ENCODE data around the gene TMTC2.

The TMTC2 gene

GRCh38 chr12:83102499-83102898 lies 415.8 kb downstream of the TMTC2 start:
- no peak for TF ChIP-seq CTCF (IDR thresholded peaks at IDR 0.05; ENCODE audit: insufficient read depth, low read length, poor library complexity, severe bottlenecking)
- no peak for TF ChIP-seq EZH2phosphoT487 (conservative IDR thresholded peaks at IDR 0.05; ENCODE audit: low read length)
- no peaks in the 10 kb centered on the region for H3K9me2 ChIP-seq (replicated peaks; ENCODE audit: insufficient read depth, low read length)
- H2AFZ ChIP-seq (ENCODE audit: low read depth, low read length, severe bottlenecking): no peak overlapping the region
- H3K9ac ChIP-seq (ENCODE audit: low read length): no peak overlapping the region
- H4K20me1 ChIP-seq (ENCODE audit: low read depth, low read length): no peaks in the 10 kb centered on the region
- H3K27me3 ChIP-seq (ENCODE audit: low read length): no peaks in the 10 kb centered on the region
- no peak overlapping the region for H3K4me3 ChIP-seq (ENCODE audit: insufficient read depth, low read length, poor library complexity, severe bottlenecking)
- H3K4me2 ChIP-seq (ENCODE audit: low read depth, low read length, poor library complexity, severe bottlenecking): no peak overlapping the region
- no peaks in the 10 kb centered on the region for H3K36me3 ChIP-seq (ENCODE audit: low read length)
- H3F3A ChIP-seq (ENCODE audit: insufficient read depth): no peaks in the 10 kb centered on the region
- no peaks in the 10 kb centered on the region for H3K9me3 ChIP-seq (ENCODE audit: insufficient read depth, low read length)
- no peak overlapping the region for H3K27ac ChIP-seq (ENCODE audit: low read depth, low read length)
- no peaks in the 10 kb centered on the region for H3K79me2 ChIP-seq (ENCODE audit: insufficient read depth, low read length)

GRCh38 chr12:83106873-83107272 lies 420.2 kb downstream of the TMTC2 start:
- H3K4me3 ChIP-seq (ENCODE audit: insufficient read depth, low read length, poor library complexity, severe bottlenecking): no peak overlapping the region

GRCh38 chr12:83110424-83110823 lies 423.7 kb downstream of the TMTC2 start:
- no peaks in the 10 kb centered on the region for H3K36me3 ChIP-seq (ENCODE audit: low read length)
- no peak for TF ChIP-seq CTCF (IDR thresholded peaks at IDR 0.05; ENCODE audit: insufficient read depth, low read length, poor library complexity, severe bottlenecking)
- no peak for TF ChIP-seq EZH2phosphoT487 (conservative IDR thresholded peaks at IDR 0.05; ENCODE audit: low read length)
- no peak overlapping the region for H3K4me3 ChIP-seq (ENCODE audit: insufficient read depth, low read length, poor library complexity, severe bottlenecking)
- H3K27me3 ChIP-seq (ENCODE audit: low read length): no peaks in the 10 kb centered on the region
- no peak overlapping the region for H3K4me2 ChIP-seq (ENCODE audit: low read depth, low read length, poor library complexity, severe bottlenecking)
- H3K9me3 ChIP-seq (ENCODE audit: insufficient read depth, low read length): no peaks in the 10 kb centered on the region
- no peaks in the 10 kb centered on the region for H3K9me2 ChIP-seq (replicated peaks; ENCODE audit: insufficient read depth, low read length)
- no peak overlapping the region for H2AFZ ChIP-seq (ENCODE audit: low read depth, low read length, severe bottlenecking)
- H3K9ac ChIP-seq (ENCODE audit: low read length): no peak overlapping the region
- no peaks in the 10 kb centered on the region for H4K20me1 ChIP-seq (ENCODE audit: low read depth, low read length)
- no peak overlapping the region for H3K27ac ChIP-seq (ENCODE audit: low read depth, low read length)
- H3K79me2 ChIP-seq (ENCODE audit: insufficient read depth, low read length): no peaks in the 10 kb centered on the region
- H3F3A ChIP-seq (ENCODE audit: insufficient read depth): no peaks in the 10 kb centered on the region

More at GRCh38 chr12:83106873-83107272, 420.2 kb downstream of the TMTC2 start:
- Histone ChIP-seq H2AFZ (ENCODE audit: low read depth, low read length, severe bottlenecking) (no peak overlapping the region), H3K9me2 (replicated peaks; ENCODE audit: insufficient read depth, low read length) (no peaks in the 10 kb centered on the region), H3F3A (ENCODE audit: insufficient read depth) (no peaks in the 10 kb centered on the region), H3K4me2 (ENCODE audit: low read depth, low read length, poor library complexity, severe bottlenecking) (no peak overlapping the region), H3K79me2 (ENCODE audit: insufficient read depth, low read length) (no peaks in the 10 kb centered on the region), H3K36me3 (ENCODE audit: low read length) (no peaks in the 10 kb centered on the region), H3K27ac (ENCODE audit: low read depth, low read length) (no peak overlapping the region), H3K9me3 (ENCODE audit: insufficient read depth, low read length) (no peaks in the 10 kb centered on the region), H4K20me1 (ENCODE audit: low read depth, low read length) (no peaks in the 10 kb centered on the region), H3K27me3 (ENCODE audit: low read length) (no peaks in the 10 kb centered on the region), H3K9ac (ENCODE audit: low read length) (no peak overlapping the region)
- TF ChIP-seq CTCF (IDR thresholded peaks at IDR 0.05; ENCODE audit: insufficient read depth, low read length, poor library complexity, severe bottlenecking) (no peak), EZH2phosphoT487 (conservative IDR thresholded peaks at IDR 0.05; ENCODE audit: low read length) (no peak)

All from SU-DHL-6 (cell line).